ENCODE measurements around the gene CDC6.

The CDC6 gene

GRCh38 chr17:40312131-40312731 lies 24.6 kb downstream of the CDC6 start:
- DNase-seq: no peak

DNA sequence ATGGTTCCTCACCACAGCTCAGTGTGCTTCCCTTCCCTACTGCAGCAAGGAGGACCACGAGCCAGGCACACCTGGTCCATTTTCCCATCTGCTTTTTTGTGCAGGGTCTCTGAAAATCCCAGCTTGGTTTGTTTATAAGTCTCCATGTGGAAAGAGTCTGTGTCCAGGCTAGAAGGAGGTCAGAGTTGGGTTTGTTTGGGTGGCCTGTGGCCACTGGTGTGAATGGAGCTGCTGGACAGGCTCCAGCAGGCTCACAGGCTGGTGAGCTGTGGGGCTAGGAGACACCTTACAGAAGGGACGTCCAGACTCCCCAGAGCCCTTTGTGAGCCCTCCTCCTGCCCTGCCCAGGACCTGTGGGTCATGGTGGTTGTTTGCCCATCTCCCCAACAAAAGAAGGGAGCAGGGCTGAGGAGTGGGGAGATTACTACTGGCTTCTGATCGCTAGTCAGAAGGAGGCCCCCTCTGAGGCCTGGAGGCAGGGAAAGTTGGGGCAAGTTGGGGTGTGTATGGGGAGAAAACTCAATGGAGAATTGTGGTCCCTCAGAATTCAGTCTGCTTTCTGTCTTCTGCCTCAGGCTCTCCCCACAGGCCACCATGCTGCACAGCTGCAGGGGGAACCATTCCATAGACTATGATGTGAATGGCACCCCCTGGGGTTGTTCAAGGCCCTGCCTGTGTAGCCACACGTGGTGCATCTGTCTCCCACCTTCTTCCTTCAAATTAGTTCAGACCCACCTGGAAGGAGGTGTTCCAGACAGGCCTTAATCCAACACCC lies 25.4 kb downstream of the CDC6 start:
- no peak for DNase-seq

GRCh38 chr17:40313668-40314583 lies 26.2 kb downstream of the CDC6 start:
- DNase-seq: no peak

GRCh38 chr17:40314584-40314956 lies 26.9 kb downstream of the CDC6 start:
- peak; percentile 84 for DNase-seq

DNA sequence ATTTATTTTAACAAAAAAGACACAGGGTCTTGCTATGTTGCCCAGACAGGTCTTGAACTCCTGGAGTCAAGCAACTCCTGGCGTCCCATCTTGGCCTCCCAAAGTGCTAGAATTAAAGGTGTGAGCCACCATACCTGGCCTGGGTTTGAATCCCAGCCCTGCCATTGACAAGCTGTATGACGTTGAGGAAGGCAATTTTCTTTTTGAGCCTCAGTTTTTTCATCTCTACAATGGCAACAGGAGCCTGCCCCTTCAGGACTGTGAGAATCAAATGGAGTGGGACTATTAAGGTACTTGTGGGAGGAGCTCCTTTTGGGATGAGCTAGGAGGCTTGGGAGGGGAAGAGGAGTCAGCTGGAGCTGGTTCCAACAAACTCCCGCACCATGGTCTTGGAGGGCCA lies 27.5 kb downstream of the CDC6 start:
- DNase-seq: no peak

- DNase-seq: no peak
Observed at GRCh38 chr17:40315678-40316570, 28.2 kb downstream of the CDC6 start.

- no peak for DNase-seq
Observed at GRCh38 chr17:40316571-40317344, 29.1 kb downstream of the CDC6 start.

DNA sequence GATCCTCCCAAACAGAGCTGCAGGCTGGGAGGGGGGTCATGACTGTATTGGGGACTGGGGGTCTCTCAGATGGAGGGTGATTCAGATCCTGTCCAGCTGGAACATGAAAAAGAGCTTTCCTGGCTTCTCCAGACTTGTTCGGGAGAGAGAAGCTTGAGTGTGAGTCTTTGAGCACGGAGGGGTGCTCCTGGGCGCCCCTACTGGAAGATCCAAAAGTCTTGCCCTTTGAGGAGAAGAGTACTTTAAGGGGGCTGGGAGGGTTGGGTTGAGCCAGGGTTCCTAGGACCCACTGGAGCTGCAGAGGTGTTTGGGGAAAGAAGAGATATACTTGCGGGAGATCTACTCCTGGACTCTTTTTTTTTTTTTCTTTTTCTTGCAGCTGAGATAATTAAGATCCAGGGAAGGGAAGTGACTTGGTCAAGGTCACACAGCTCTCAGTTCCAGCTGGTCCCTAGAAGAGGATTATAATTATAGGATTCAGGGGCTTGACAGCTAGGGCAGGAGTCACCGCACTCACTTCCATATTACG lies 29.7 kb downstream of the CDC6 start:
- DNase-seq: peak; percentile 65

DNA sequence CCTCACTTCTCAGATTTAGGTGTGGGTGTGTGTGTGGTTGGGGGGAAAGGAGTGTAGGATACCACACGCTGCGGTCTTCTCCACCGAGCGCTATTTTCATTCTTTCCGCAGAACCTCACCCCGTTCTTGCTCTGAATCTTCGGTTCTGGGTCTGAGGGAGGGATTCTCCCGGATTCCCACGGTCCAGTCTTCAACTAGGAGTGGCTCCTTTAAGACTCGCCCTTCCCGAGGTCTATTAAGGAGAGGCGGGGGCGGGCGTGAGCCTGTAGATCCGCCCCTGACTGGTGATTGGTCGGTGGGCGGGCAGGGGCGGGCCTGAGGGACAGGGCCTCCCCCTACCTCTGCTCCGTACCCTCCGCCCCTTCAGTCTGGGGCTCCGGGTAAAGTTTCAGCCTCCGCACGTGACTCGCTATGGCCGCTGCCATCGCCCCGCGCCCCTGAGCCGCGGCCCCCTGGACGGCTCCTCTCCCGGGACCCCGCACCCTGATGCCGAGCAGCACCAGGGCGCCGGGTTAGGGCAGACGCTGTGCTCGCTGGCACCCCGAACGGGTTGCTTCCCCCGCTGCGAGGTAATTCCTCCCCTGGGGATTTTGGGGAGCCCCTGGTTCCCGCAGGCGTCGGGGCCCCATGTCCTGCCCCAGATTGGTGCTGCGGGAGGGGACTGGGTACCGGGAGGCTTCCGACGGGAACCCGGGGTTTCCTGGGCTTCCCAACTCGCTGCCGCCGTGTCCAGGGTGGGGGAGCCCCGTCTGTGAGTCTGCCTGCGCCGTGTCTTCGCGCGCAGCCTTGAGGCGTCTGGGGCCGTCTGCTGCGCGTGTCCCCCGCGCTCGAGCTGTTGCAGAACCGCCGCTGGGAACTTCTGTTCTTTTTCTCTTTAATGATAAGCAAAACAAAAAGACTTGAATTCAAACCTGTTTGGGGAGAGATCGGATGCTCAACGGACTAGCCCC lies 30.5 kb downstream of the CDC6 start:
- DNase-seq: peak; percentile 94

- peak; percentile 46 for DNase-seq
Observed at GRCh38 chr17:40318830-40319391, 31.2 kb downstream of the CDC6 start.

- peak; percentile 89 for DNase-seq
Observed at GRCh38 chr17:40319651-40320540, 32.2 kb downstream of the CDC6 start.

- peak; percentile 78 for DNase-seq
Observed at GRCh38 chr17:40320756-40321523, 33.3 kb downstream of the CDC6 start.

GRCh38 chr17:40321524-40321929 lies 33.8 kb downstream of the CDC6 start:
- peak; percentile 46 for DNase-seq

GRCh38 chr17:40321961-40322357 lies 34.3 kb downstream of the CDC6 start:
- DNase-seq: no peak

GRCh38 chr17:40322358-40323315 lies 35.0 kb downstream of the CDC6 start:
- peak; percentile 97 for DNase-seq
